ENCODE results near the gene PPIH.
"Not testable (repeated sequence)": the region's sequence is repeated elsewhere in the genome, so short reads cannot be mapped to it uniquely, and the experiment has no call there.

Gene PPIH

DNA sequence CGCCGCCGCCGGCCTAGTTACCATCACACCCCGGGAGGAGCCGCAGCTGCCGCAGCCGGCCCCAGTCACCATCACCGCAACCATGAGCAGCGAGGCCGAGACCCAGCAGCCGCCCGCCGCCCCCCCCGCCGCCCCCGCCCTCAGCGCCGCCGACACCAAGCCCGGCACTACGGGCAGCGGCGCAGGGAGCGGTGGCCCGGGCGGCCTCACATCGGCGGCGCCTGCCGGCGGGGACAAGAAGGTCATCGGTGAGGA is 24.2 kb downstream of the PPIH start:
- not testable (repeated sequence) for DNase-seq (ENCODE audit: low read depth in 2 of 2)

DNA sequence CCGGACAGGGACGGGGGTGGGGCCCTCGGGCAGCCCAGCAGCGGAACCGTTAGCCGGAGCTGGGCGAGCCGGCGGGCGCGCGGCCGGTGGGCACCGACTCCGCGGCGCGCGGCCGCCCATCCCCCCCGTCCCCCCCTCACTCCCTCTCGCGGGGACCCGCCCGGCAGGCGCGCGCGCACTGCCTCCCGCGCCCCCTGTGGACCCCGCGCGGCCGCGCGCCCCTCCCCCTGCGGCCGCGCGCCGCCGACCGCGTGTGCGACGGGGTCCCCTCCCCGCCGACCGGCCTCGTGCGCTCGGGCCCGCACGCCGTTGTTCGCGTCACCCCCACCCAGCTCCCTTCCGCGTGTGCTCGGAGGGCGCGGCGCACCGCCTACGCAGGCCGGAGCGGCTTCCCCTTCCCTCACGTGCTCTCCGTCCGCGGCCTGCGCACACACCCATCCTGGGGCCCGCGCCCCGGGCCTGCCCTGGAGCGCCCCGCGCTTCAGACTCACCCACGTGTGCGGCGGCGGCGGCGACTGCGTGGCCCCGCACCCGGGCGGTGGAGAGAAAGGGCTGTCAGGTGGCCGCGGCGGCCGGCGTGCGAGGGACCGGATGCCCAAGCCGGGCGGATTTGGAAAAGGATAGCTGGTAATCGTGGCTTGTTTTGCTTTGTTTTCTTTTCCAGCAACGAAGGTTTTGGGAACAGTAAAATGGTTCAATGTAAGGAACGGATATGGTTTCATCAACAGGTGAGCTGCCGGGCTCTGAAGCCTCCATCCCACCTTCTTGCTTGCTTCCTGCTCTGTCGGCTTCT is 24.7 kb downstream of the PPIH start:
- peak; percentile 41 to 64 for DNase-seq (ENCODE audit: low read depth in 2 of 2)

GRCh38 chr1:42684139-42684538 is 25.9 kb downstream of the PPIH start:
- DNase-seq (ENCODE audit: low read depth in 2 of 2): no peak

DNA sequence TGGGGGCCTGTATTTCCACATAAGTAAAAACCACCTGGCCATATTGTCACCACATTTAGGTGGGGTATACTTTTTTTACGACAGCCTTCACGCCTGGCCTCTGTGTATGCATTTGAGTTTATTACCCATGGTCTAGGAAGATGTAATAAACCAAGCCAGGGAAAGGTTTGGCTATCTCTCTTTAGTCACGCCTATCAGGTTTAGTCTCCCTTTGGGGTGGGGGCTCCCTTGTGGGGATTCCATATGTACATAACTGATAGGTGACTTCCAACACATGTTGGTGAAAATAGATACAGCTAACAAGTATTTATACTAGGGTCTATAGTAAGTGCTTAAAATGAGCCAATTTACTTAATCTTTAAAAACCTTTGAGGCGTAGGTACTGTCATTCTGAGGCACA is 28.2 kb downstream of the PPIH start:
- DNase-seq (ENCODE audit: low read depth in 2 of 2): no peak

DNA sequence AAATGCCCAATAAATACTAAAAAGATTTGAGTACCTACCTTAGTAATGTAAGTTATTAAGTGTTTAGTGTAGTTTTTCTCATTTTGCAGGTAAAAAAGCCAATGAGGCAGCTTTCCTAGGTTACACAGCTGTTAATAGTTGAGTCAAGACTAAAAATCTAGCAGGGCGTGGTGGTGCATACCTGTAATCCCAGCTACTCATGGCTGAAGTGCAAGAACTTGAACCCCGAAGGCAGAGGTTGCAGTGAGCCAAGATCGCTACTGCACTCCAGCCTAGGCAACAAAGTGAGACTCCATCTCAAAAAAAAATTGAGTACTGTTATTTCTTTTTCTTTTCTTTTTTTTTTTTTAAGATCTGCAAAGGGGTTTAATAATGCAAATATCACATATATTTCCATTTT is 31.7 kb downstream of the PPIH start:
- DNase-seq (ENCODE audit: low read depth in 2 of 2): no peak

- no peak for DNase-seq (ENCODE audit: low read depth in 2 of 2)
Observed at GRCh38 chr1:42690477-42691156, 32.4 kb downstream of the PPIH start.

- no peak for DNase-seq (ENCODE audit: low read depth in 2 of 2)
Observed at GRCh38 chr1:42691157-42691498, 32.9 kb downstream of the PPIH start.

DNA sequence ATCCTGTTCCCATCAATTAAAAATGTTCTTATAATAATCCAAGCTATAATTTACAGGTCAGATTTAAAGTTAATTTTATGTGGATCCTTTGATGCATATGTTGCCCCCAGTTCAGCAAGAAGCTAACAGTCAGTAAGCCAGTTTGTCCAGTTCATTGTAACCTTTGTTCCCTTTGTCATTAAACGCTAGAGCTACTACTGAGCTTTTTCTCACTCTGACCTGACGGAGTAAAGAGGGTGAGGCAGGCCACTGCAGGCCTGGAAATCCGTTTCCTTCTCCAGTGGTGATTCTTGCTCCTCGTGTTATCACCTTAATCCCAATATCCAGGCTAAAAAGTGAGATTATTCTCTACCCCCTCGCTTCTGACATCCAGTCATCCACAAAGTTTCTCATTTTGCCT is 34.2 kb downstream of the PPIH start:
- DNase-seq (ENCODE audit: low read depth in 2 of 2): no peak

DNA sequence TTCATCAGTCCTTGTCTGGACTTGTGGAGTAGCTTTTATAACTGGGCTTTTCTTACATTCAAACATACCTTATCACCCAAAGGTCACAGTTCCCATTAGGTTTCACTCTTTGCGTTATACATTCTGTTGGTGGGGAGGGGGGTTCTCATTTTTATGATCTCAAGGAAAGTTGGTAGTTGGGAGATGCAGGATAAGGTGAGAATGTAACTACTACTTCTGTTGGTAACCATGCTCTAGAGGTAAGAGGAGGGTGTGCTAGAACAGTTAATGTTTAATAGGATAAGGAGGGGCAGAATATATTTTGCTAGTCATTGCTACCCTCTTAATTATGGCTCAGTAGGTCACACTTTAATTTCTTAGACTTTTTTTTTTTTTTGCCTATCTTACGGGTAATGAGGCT is 34.7 kb downstream of the PPIH start:
- no peak for DNase-seq (ENCODE audit: low read depth in 2 of 2)

- DNase-seq (ENCODE audit: low read depth in 2 of 2): no peak
Observed at GRCh38 chr1:42698081-42698813, 40.0 kb downstream of the PPIH start.

- no peak for DNase-seq (ENCODE audit: low read depth in 2 of 2)
Observed at GRCh38 chr1:42700006-42700405, 41.8 kb downstream of the PPIH start.

GRCh38 chr1:42703888-42704464 is 45.8 kb downstream of the PPIH start:
- no peak for DNase-seq (ENCODE audit: low read depth in 2 of 2)

GRCh38 chr1:42712808-42713207 is 54.6 kb downstream of the PPIH start:
- DNase-seq (ENCODE audit: low read depth in 2 of 2): not testable (repeated sequence)

GRCh38 chr1:42713293-42713692 is 55.1 kb downstream of the PPIH start:
- no peak for DNase-seq (ENCODE audit: low read depth in 2 of 2)

DNA sequence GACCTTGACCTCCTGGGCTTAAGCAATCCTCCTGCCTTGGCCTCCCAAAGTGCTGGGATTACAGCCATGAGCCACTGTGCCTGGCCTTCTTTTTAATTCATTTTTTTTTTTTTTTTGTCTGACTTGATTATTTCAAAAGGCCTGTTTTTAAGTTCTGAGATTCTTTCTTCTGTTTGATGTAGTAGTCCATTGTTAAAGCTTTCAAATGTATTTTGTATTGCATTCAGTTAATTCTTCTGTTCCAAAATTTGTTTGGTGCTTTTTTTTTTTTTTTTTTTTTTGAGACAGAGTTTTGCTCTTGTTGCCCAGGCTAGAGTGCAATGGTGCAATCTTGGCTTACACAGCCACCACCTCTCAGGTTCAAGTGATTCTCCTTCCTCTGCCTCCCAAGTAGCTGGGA is 56.2 kb downstream of the PPIH start:
- DNase-seq (ENCODE audit: low read depth in 2 of 2): not testable (repeated sequence)

DNA sequence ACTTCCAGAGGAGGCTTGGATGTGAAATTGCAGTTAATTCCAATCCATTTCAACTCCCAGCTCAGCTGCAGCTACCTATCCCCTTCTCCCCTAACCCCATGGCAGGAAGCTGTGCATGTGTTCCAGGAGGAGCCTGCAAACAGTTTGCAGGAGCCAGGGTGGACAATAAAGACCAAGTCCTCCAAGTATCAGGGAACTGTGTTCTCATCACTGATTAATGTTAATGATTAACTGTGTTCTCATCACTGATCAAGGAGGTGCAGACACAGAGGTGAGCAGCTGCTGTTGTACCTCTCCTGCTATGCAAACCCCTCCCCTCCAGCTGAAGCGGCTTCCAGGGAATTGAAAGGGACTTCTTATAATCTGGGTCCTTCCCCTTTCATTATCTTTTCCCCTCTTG is 62.6 kb downstream of the PPIH start:
- no peak for DNase-seq (ENCODE audit: low read depth in 2 of 2)

- no peak for DNase-seq (ENCODE audit: low read depth in 2 of 2)
Observed at GRCh38 chr1:42721926-42722325, 63.7 kb downstream of the PPIH start.

DNA sequence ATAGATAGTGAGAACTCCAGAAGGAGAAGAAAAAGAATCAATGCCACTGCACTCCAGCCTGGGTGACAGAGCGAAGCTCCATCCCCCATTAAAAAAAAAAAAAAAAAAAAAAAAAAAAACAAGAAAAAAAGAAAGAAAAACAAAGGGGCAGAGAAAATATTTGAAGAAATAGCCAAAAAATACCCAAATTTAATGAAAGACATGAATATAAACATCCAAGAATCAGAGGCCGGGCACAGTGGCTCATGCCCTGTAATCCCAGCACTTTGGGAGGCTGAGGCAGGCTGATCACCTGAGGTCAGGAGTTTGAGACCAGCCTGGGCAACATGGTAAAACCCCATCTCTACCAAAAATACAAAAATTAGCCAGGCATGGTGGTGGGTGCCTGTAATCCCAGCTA is 64.2 kb downstream of the PPIH start:
- DNase-seq (ENCODE audit: low read depth in 2 of 2): not testable (repeated sequence)

GRCh38 chr1:42723511-42723910 is 65.3 kb downstream of the PPIH start:
- no peak for DNase-seq (ENCODE audit: low read depth in 2 of 2)

DNA sequence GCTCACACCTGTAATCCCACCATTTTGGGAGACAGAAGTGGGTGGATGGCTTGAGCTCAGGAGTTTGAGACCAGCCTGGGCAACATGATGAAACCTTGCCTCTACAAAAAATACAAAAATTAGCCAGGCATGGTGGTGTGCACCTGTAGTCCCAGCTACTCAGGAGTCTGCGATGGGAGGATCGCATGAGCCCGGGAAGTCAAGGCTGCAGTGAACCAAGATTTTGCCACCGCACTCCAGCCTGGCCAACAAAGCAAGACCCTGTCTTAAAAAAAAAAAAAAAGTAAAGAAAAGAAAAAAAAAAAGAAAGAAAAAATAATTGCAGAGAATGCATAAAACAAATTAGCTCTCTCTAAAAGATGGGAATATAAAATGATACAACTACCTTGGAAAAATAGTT is 67.6 kb downstream of the PPIH start:
- DNase-seq (ENCODE audit: low read depth in 2 of 2): not testable (repeated sequence)

Measured in stimulated activated CD4-positive, alpha-beta T cell treated with anti-CD3 and anti-CD28 coated beads, Interleukin-1b, Interleukin-23, amount 100 ng/mL, for 4 hours (primary cell).